Stimulated activated naive CD8-positive, alpha-beta T cell treated with anti-CD3 and anti-CD28 coated beads, Interleukin-15, Interleukin-2, amounts not matched to agents 100 ng/mL and 50 ng/mL, for 24 hours (primary cell): ENCODE measurements around the gene ST8SIA1.

ENCODE experiments used
- H3K27ac Mint-ChIP-seq: one replicate; pipeline ENCODE4 v1.8.0; 2021; ENCODE audit warnings: mild to moderate bottlenecking, mixed read lengths
- H3K27me3 Mint-ChIP-seq: one replicate; pipeline ENCODE4 v1.8.0; 2021; ENCODE audit warnings: mixed read lengths
- H3K36me3 Mint-ChIP-seq: one replicate; pipeline ENCODE4 v1.8.0; 2021; ENCODE audit warnings: low read depth, mixed read lengths
- H3K4me1 Mint-ChIP-seq: one replicate; pipeline ENCODE4 v1.8.0; 2021; ENCODE audit warnings: low read depth, mixed read lengths
- H3K4me3 Mint-ChIP-seq: one replicate; pipeline ENCODE4 v1.8.0; 2021; ENCODE audit warnings: mild to moderate bottlenecking, mixed read lengths
- H3K9me3 Mint-ChIP-seq: one replicate; pipeline ENCODE4 v1.8.0; 2021; ENCODE audit warnings: mixed read lengths

ST8SIA1 gene

DNA sequence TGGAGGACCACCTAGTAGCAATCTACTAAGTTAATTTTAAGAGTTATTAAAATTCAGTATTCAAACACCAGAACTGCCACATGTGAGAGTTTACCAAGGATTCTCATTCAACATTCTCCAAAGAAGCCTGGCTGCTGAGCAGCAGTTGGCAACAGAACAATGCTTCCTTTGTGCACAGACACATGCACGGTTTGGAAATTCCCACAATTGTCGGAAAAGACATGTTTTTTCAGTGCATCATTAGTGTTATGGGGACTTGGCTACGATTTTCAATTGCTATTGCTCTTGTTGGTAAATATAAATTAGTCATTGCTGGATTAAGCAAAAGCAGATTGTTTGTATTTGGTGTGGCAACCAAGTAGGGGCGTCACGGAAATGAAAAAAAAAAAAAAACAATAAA lies 22.2 kb downstream of the ST8SIA1 start:
- Mint-ChIP-seq H3K4me1 (no peaks in the 10 kb centered on the region), H3K4me3 (no peak overlapping the region), H3K27me3 (peaks cover 14% of the 10 kb centered on the region), H3K27ac (no peak overlapping the region), H3K36me3 (no peaks in the 10 kb centered on the region), H3K9me3 (no peaks in the 10 kb centered on the region)

GRCh38 chr12:22310709-22311108 lies 23.8 kb downstream of the ST8SIA1 start:
- no peak overlapping the region for H3K4me3 Mint-ChIP-seq
- no peaks in the 10 kb centered on the region for H3K4me1 Mint-ChIP-seq
- no peaks in the 10 kb centered on the region for H3K9me3 Mint-ChIP-seq
- peaks cover 19% of the 10 kb centered on the region for H3K27me3 Mint-ChIP-seq
- H3K27ac Mint-ChIP-seq = no peak overlapping the region
- no peaks in the 10 kb centered on the region for H3K36me3 Mint-ChIP-seq

DNA sequence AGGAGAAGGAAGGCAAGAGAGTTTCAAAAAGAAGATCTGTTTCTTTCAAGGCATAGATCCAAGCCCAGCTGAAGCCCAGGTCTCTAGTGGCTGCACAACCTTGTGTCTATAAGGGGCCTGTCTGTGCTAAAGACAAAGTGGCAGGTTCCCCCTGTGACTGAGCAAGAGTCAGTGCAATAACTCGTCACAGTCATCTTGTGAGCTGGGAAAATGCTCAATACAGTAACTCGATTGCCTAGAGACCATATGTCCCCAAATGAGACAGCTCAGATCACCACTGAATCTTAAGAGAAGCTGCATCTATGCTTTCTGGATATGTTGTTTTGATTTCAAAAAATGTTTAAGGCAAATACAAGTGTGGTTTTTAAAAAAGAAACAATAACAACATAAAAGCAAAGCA lies 24.2 kb downstream of the ST8SIA1 start:
- Mint-ChIP-seq H3K9me3 (no peaks in the 10 kb centered on the region), H3K27me3 (peaks cover 16% of the 10 kb centered on the region), H3K36me3 (no peaks in the 10 kb centered on the region), H3K4me3 (no peak overlapping the region), H3K4me1 (no peaks in the 10 kb centered on the region), H3K27ac (no peak overlapping the region)

GRCh38 chr12:22307811-22308210 lies 26.7 kb downstream of the ST8SIA1 start:
- H3K4me3 Mint-ChIP-seq = no peak overlapping the region
- H3K4me1 Mint-ChIP-seq = no peaks in the 10 kb centered on the region
- H3K9me3 Mint-ChIP-seq = no peaks in the 10 kb centered on the region
- H3K27me3 Mint-ChIP-seq = peaks cover 15% of the 10 kb centered on the region
- H3K36me3 Mint-ChIP-seq = no peaks in the 10 kb centered on the region
- H3K27ac Mint-ChIP-seq = peak overlapping the region; percentile 8

- no peaks in the 10 kb centered on the region for H3K4me1 Mint-ChIP-seq
- peaks cover 15% of the 10 kb centered on the region for H3K27me3 Mint-ChIP-seq
- peaks cover 6% of the 10 kb centered on the region for H3K9me3 Mint-ChIP-seq
- H3K4me3 Mint-ChIP-seq = no peak overlapping the region
- no peaks in the 10 kb centered on the region for H3K36me3 Mint-ChIP-seq
- H3K27ac Mint-ChIP-seq = no peak overlapping the region
Measured at GRCh38 chr12:22306311-22306710, 28.2 kb downstream of the ST8SIA1 start.

- Mint-ChIP-seq H3K4me3 (no peak overlapping the region), H3K27ac (no peak overlapping the region), H3K36me3 (peaks cover 3% of the 10 kb centered on the region), H3K9me3 (peaks cover 13% of the 10 kb centered on the region), H3K4me1 (no peaks in the 10 kb centered on the region), H3K27me3 (peaks cover 15% of the 10 kb centered on the region)
Measured at GRCh38 chr12:22304341-22304740, 30.2 kb downstream of the ST8SIA1 start.

GRCh38 chr12:22299294-22299912 lies 35.1 kb downstream of the ST8SIA1 start:
- Mint-ChIP-seq H3K36me3 (peaks cover 3% of the 10 kb centered on the region), H3K27me3 (no peaks in the 10 kb centered on the region), H3K4me1 (no peaks in the 10 kb centered on the region), H3K4me3 (no peak overlapping the region), H3K27ac (no peak overlapping the region), H3K9me3 (peaks cover 18% of the 10 kb centered on the region)

- no peak overlapping the region for H3K4me3 Mint-ChIP-seq
- H3K4me1 Mint-ChIP-seq = peaks cover 14% of the 10 kb centered on the region
- H3K36me3 Mint-ChIP-seq = no peaks in the 10 kb centered on the region
- no peaks in the 10 kb centered on the region for H3K9me3 Mint-ChIP-seq
- no peak overlapping the region for H3K27ac Mint-ChIP-seq
- peaks cover 5% of the 10 kb centered on the region for H3K27me3 Mint-ChIP-seq
Measured at GRCh38 chr12:22289250-22289649, 45.3 kb downstream of the ST8SIA1 start.

DNA sequence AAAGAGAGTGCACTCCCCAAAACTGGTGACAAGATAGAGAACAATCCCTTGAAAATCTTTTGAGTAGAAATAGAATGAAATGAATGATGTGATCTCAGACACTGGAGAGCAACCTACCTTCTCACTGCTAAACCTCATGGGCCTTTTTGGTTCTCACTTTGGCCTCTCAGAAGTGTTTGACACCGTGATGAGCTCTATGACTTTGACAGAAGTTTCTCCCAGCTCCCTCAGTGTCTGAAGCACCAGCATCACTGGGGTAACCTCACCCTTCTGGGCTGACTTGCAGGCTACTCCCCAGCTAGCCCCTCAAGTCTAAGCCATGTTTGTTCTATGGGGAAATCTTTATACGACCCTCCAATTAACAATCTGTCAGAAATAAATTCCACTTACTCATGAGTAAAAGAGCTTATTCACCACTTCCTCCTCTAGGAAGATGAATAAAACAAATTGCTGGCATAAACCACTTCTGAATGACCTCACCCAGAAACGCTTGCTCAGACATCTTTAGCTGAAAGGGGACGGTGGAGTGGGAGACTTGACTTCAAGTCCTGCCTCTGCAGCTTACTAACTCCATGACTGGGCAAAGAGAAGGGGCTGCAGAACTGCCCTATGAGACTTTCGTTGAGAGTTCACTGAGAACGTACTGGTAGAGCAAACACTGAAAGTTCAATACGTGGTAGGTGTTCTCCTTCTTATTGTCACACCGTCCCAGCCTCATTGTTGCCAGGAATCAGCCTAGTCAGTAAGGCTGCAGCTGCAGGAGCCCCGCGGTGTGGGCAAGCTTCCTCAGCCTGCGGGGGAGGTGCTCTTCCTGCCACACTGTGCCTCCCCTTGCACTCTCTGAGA lies 46.5 kb downstream of the ST8SIA1 start:
- no peaks in the 10 kb centered on the region for H3K36me3 Mint-ChIP-seq
- H3K27me3 Mint-ChIP-seq = peaks cover 5% of the 10 kb centered on the region
- H3K27ac Mint-ChIP-seq = no peak overlapping the region
- H3K4me3 Mint-ChIP-seq = peak overlapping the region; percentile 47
- peaks cover 14% of the 10 kb centered on the region for H3K4me1 Mint-ChIP-seq
- no peaks in the 10 kb centered on the region for H3K9me3 Mint-ChIP-seq

- Mint-ChIP-seq H3K9me3 (no peaks in the 10 kb centered on the region), H3K4me1 (peaks cover 14% of the 10 kb centered on the region), H3K27me3 (peaks cover 8% of the 10 kb centered on the region), H3K27ac (no peak overlapping the region), H3K36me3 (no peaks in the 10 kb centered on the region), H3K4me3 (no peak overlapping the region)
Measured at GRCh38 chr12:22287101-22287500, 47.4 kb downstream of the ST8SIA1 start.

DNA sequence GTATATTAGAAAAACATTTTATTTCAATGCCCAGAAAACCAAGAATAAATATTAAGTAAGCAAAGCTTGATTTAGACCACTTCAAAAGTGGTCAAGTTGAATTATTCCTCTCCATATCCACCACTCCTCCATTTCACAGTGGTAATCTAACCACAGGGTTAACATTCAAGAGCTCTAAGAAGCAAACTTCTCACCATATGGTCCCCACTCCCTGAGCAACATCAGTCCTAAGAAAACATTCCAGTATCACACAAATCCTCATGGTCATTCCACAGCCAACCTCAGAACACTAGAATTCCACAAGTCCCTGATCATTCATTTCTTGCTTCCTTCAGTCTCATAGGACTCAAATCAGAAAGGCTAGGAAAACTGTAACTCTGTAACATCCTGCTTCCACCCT lies 47.9 kb downstream of the ST8SIA1 start:
- Mint-ChIP-seq H3K9me3 (no peaks in the 10 kb centered on the region), H3K27ac (peak overlapping the region; percentile 42), H3K4me1 (peaks cover 14% of the 10 kb centered on the region), H3K4me3 (no peak overlapping the region), H3K27me3 (peaks cover 8% of the 10 kb centered on the region), H3K36me3 (no peaks in the 10 kb centered on the region)

- Mint-ChIP-seq H3K27me3 (peaks cover 8% of the 10 kb centered on the region), H3K4me3 (no peak overlapping the region), H3K9me3 (no peaks in the 10 kb centered on the region), H3K4me1 (peaks cover 14% of the 10 kb centered on the region), H3K27ac (no peak overlapping the region), H3K36me3 (no peaks in the 10 kb centered on the region)
Measured at GRCh38 chr12:22285846-22286245, 48.7 kb downstream of the ST8SIA1 start.

DNA sequence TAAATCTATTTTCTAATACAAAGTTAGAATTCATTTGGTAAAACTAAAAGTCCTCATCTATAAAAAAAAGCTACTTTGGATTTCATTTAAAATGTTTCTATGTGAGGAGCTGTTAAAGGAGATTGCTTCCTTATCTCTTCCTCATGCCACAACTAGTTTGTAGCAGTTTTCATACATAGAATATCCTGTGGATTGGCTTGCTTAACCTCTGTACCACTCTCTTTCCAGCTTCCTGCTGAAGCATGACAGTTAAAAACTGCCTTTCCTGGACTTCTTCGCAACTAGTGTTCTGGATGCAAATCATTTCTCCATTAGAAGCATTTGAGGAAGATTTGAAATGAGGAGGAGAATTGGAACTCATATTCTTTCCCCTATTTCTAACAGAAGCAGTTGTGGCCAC lies 49.6 kb downstream of the ST8SIA1 start:
- H3K4me3 Mint-ChIP-seq = no peak overlapping the region
- H3K4me1 Mint-ChIP-seq = peaks cover 14% of the 10 kb centered on the region
- no peaks in the 10 kb centered on the region for H3K9me3 Mint-ChIP-seq
- H3K27ac Mint-ChIP-seq = no peak overlapping the region
- peaks cover 8% of the 10 kb centered on the region for H3K27me3 Mint-ChIP-seq
- no peaks in the 10 kb centered on the region for H3K36me3 Mint-ChIP-seq

- Mint-ChIP-seq H3K9me3 (no peaks in the 10 kb centered on the region), H3K27ac (no peak overlapping the region), H3K27me3 (peaks cover 8% of the 10 kb centered on the region), H3K4me3 (no peak overlapping the region), H3K4me1 (peaks cover 11% of the 10 kb centered on the region), H3K36me3 (no peaks in the 10 kb centered on the region)
Measured at GRCh38 chr12:22283508-22283907, 51.0 kb downstream of the ST8SIA1 start.

- Mint-ChIP-seq H3K4me1 (peaks cover 6% of the 10 kb centered on the region), H3K4me3 (no peak overlapping the region), H3K36me3 (no peaks in the 10 kb centered on the region), H3K27me3 (peaks cover 8% of the 10 kb centered on the region), H3K27ac (no peak overlapping the region), H3K9me3 (no peaks in the 10 kb centered on the region)
Measured at GRCh38 chr12:22283006-22283506, 51.5 kb downstream of the ST8SIA1 start.
